Ovary (tissue), 9 donors: Measurements from ENCODE around the gene PPM1M. TPM values are rescaled to one million over a fixed set of nuclear protein-coding genes. Genes with fewer than 3 reads are reported as not detected.

Experiments used
- DNase-seq, 5 donors: peaks; one replicate each; pipeline ENCODE4 v3.0.0-alpha.2; 2019 to 2020
- H3K27ac ChIP-seq, 2 donors: fragments of 200-600 bp; one replicate each; pipeline versions ENCODE4 v1.5.1 to v1.8.0; 2019 to 2022
- H3K27me3 ChIP-seq: fragments of 200-600 bp; one replicate; pipeline ENCODE4 v1.8.0; 2022
- H3K36me3 ChIP-seq: fragments of 200-600 bp; sonication (generic); one replicate; pipeline ENCODE4 v1.5.1; 2019
- H3K4me1 ChIP-seq: one replicate; pipeline ENCODE4 v1.8.1; 2013; ENCODE audit warnings: mild to moderate bottlenecking, moderate library complexity; ENCODE audit not compliant: insufficient read depth
- H3K4me3 ChIP-seq: fragments of 200-600 bp; sonication (generic); one replicate; pipeline ENCODE4 v1.5.1; 2017
- H3K9me3 ChIP-seq, 2 donors: fragments of 200-600 bp in 1 of 2; sonication (generic) in 1 of 2; one replicate each; pipeline versions ENCODE4 v1.5.1 to v1.8.1; 2013 to 2019; ENCODE audit warnings: mild to moderate bottlenecking in 1 of 2, moderate library complexity in 1 of 2
- CTCF ChIP-seq, 3 donors: fragments of 450-650 bp in 2 of 3; fragments of 200-600 bp in 1 of 3; IDR thresholded peaks; one replicate each; pipeline versions ENCODE4 v1.5.1 to v1.8.0; 2016 to 2022; ENCODE audit warnings: antibody characterized with exemption in 3 of 3, mild to moderate bottlenecking in 1 of 3
- EP300 ChIP-seq: sonication (generic); formaldehyde crosslinking; IDR thresholded peaks from one replicate; pipeline ENCODE4 v1.6.1; 2017; ENCODE audit warnings: antibody characterized with exemption
- POLR2A ChIP-seq: fragments of 450-650 bp; IDR thresholded peaks from one replicate; pipeline ENCODE4 v1.6.1; 2017; ENCODE audit warnings: antibody characterized with exemption, mild to moderate bottlenecking, moderate library complexity
- WGBS, 3 donors: extraction: QIAGEN DNeasy Blood & Tissue Kit in 1 of 3; methylation state at CpG; one replicate each; pipeline versions ENCODE4 v1.1.5 to v1.1.7; 2013 to 2017; 5-methylcytosine and 5-hydroxymethylcytosine counted together
- intact Hi-C, 4 donors: fragments of 100-400 bp; cut with DNase I; formaldehyde crosslinking; loops; one replicate each; pipeline versions ENCODE4 v1.11.0 to v1.15.1; 2022 to 2023
- polyA plus RNA-seq, 2 donors: library from polyadenylated mRNA; stranded (reverse); fragments of 200-250 nt in 1 of 2; fragments of 350-450 nt in 1 of 2; fragmentation: Illumina TruSeq in 1 of 2; extraction: RNeasy Lipid Tissue Mini Kit (QIAGEN cat#74804) in 1 of 2; gene quantifications; one replicate each; pipeline ENCODE4 v1.2.3, GENCODE V29; 2013 to 2014
- total RNA-seq, 7 donors: library from RNA; depleted of rRNA in 2 of 7; stranded (reverse); fragments of >200 nt in 2 of 7; fragmentation: NEBNext Ultra II Directional in 3 of 7; extraction: Animal tissue kit (Norgen Biotek cat#: 25700) in 3 of 7; gene quantifications; one replicate each; pipeline versions ENCODE4 v1.1.0 to v1.2.4, GENCODE V29; 2016 to 2023
- donor health status: DM: no; HTN: no; CAD: no; lungs with moderate emphysema.
- donor health status: DM: no; HTN: no; CAD: no.
- donor health status: Bipolar disorder and iron deficiency.
- donor health status: DM: yes; HTN: yes; CAD: no.
- donor health status: DM: no; HTN: no; CAD: no.
- donor health status: DM: yes; HTN: yes; CAD: no.

The PPM1M gene
- total and polyA plus RNA-seq, 9 donors, result 15.4 to 48.4 (median 25.7) TPM

- intact Hi-C loops, result loop anchor here in 3 of 4 donors (5.0 to 10.0 kb wide), 2 partner anchors 41 to 53 kb away; partner anchors contain the start of genes TWF2 (in 2 of the 3) and TLR9 (in 1 of the 3)
- H3K27ac ChIP-seq, result peak overlapping the region; percentile 93
- DNase-seq, result peak in 1 of 5 donors; percentile 71
- H3K9me3 ChIP-seq, result no peaks in the 10 kb centered on the region
- H3K4me1 ChIP-seq, result peaks cover 16% of the 10 kb centered on the region
- H3K36me3 ChIP-seq, result no peaks in the 10 kb centered on the region
- 0 to 1% (median 1%) methylated on average over 35 to 54 of the region's 54 CpGs for WGBS, 3 donors
- no peaks in the 10 kb centered on the region for H3K27me3 ChIP-seq
- peak overlapping the region; percentile 51 for H3K4me3 ChIP-seq
- TF ChIP-seq CTCF (IDR thresholded peaks at IDR 0.05), result peak in 2 of 3 donors; percentile 6 to 33
- no peak for TF ChIP-seq EP300
Measured at GRCh38 chr3:52277972-52278509, 32.5 kb downstream of the PPM1M start.

- Histone ChIP-seq H3K36me3 (no peaks in the 10 kb centered on the region), H3K27ac (peak within 1 kb of the TSS; percentile 93), H3K4me1 (peaks cover 21% of the 10 kb centered on the region), H3K27me3 (no peaks in the 10 kb centered on the region), H3K9me3 (no peaks in the 10 kb centered on the region), H3K4me3 (peak within 1 kb of the TSS; percentile 51)
- TF ChIP-seq EP300 (no peak), CTCF (IDR thresholded peaks at IDR 0.05) (peak; percentile 40 to 54 (median 49)), POLR2A (peak; percentile 83)
- peak; percentile 98 to 99 (median 98) for DNase-seq
- WGBS, 3 donors, result 0 to 1% (median 1%) methylated on average over 36 to 58 of the region's 58 CpGs
- intact Hi-C loops, result loop anchor here in 3 of 4 donors (5.0 to 10.0 kb wide), 2 partner anchors 41 to 54 kb away; partner anchors contain the start of genes TWF2 (in 2 of the 3) and TLR9 (in 1 of the 3)
Measured at GRCh38 chr3:52278510-52279069, 33.0 kb downstream of the PPM1M start, which contains the start of gene WDR82. Gene WDR82, minus strand, starts transcription at chr3:52278649. Its CDS starts 288 bp downstream, at chr3:52278361.

GRCh38 chr3:52279596-52279995 lies 34.0 kb downstream of the PPM1M start:
- Histone ChIP-seq H3K4me3 (no peak overlapping the region), H3K4me1 (peaks cover 24% of the 10 kb centered on the region), H3K27ac (peak overlapping the region in 1 of 2 donors; percentile 93), H3K36me3 (no peaks in the 10 kb centered on the region), H3K9me3 (no peaks in the 10 kb centered on the region), H3K27me3 (no peaks in the 10 kb centered on the region)
- WGBS, 3 donors, result 7 to 13% (median 8%) methylated on average over 2 of the region's 2 CpGs
- intact Hi-C loops, result loop anchor here in 3 of 4 donors (5.0 to 10.0 kb wide), 2 partner anchors 42 to 55 kb away; partner anchors contain the start of genes TWF2 (in 2 of the 3) and TLR9 (in 1 of the 3)
- DNase-seq, result no peak
- TF ChIP-seq POLR2A (no peak), CTCF (IDR thresholded peaks at IDR 0.05) (no peak)

- DNase-seq, result no peak
- no peak for TF ChIP-seq CTCF (IDR thresholded peaks at IDR 0.05)
- TF ChIP-seq POLR2A, result no peak
- TF ChIP-seq EP300, result no peak
- no peaks in the 10 kb centered on the region for H3K9me3 ChIP-seq
- WGBS, 3 donors, result 6 to 14% (median 12%) methylated on average over 6 of the region's 6 CpGs
- no peaks in the 10 kb centered on the region for H3K27me3 ChIP-seq
- H3K36me3 ChIP-seq, result no peaks in the 10 kb centered on the region
- peak overlapping the region in 1 of 2 donors; percentile 93 for H3K27ac ChIP-seq
- H3K4me1 ChIP-seq, result peaks cover 21% of the 10 kb centered on the region
- intact Hi-C loops, result loop anchor here in 1 of 4 donors (10.0 kb wide), 1 partner anchor 125 kb away; no protein-coding TSS in a partner anchor
- no peak overlapping the region for H3K4me3 ChIP-seq
Measured at GRCh38 chr3:52280050-52280461, 34.5 kb downstream of the PPM1M start.
